Heart left ventricle (tissue), 16 donors: Measurements from ENCODE around the gene CHTF8. TPM values are rescaled to one million over a fixed set of nuclear protein-coding genes. Genes with fewer than 3 reads are reported as not detected.
A peak's percentile ranks its signal among the peaks of the same experiment; 100 is the strongest.
"Not testable (repeated sequence)": the region's sequence is repeated elsewhere in the genome, so short reads cannot be mapped to it uniquely, and the experiment has no call there.

Source experiments
- ATAC-seq, 4 donors: fragments of 200-7000 bp; cut with Tn5 transposase; one replicate each; pipeline ENCODE4 v1.9.1; 2020 to 2022; ENCODE audit warnings: moderate library complexity in 4 of 4, mild to moderate bottlenecking in 3 of 4, moderate number of reproducible peaks in 1 of 4
- DNase-seq, 5 donors: peaks; one replicate each; pipeline ENCODE4 v3.0.0-alpha.2; 2020
- H3K27ac ChIP-seq, 12 donors: fragments of 200-600 bp; sonication (generic) in 4 of 12; one replicate each; pipeline versions ENCODE4 v1.5.0 to v1.8.0; 2016 to 2022; ENCODE audit warnings: mild to moderate bottlenecking in 2 of 12
- H3K27me3 ChIP-seq, 9 donors: fragments of 200-600 bp; sonication (generic) in 2 of 9; one replicate each; pipeline versions ENCODE4 v1.5.1 to v1.8.0; 2016 to 2022; ENCODE audit warnings: mild to moderate bottlenecking in 3 of 9
- H3K36me3 ChIP-seq, 9 donors: fragments of 200-600 bp; sonication (generic) in 2 of 9; one replicate each; pipeline versions ENCODE4 v1.5.0 to v1.8.0; 2018 to 2022; ENCODE audit warnings: mild to moderate bottlenecking in 2 of 9
- H3K4me1 ChIP-seq, 12 donors: fragments of 200-600 bp; sonication (generic) in 4 of 12; one replicate each; pipeline versions ENCODE4 v1.5.0 to v1.8.0; 2016 to 2022; ENCODE audit warnings: mild to moderate bottlenecking in 3 of 12
- H3K4me3 ChIP-seq, 12 donors: fragments of 200-600 bp; sonication (generic) in 4 of 12; one replicate each; pipeline versions ENCODE4 v1.5.0 to v1.8.0; 2017 to 2022; ENCODE audit warnings: mild to moderate bottlenecking in 9 of 12, moderate library complexity in 4 of 12
- H3K9me3 ChIP-seq, 12 donors: fragments of 200-600 bp; sonication (generic) in 4 of 12; one replicate each; pipeline versions ENCODE4 v1.5.0 to v1.8.0; 2016 to 2022; ENCODE audit warnings: mild to moderate bottlenecking in 1 of 12
- CTCF ChIP-seq, 12 donors: fragments of 200-600 bp; sonication (generic) in 4 of 12; IDR thresholded peaks; one replicate each; pipeline versions ENCODE4 v1.5.0 to v1.8.0; 2018 to 2022; ENCODE audit warnings: antibody characterized with exemption in 12 of 12, mild to moderate bottlenecking in 5 of 12
- POLR2A ChIP-seq, 2 donors: fragments of 450-650 bp; IDR thresholded peaks; one replicate each; pipeline ENCODE4 v1.6.1; 2017; ENCODE audit warnings: antibody characterized with exemption in 2 of 2, mild to moderate bottlenecking in 2 of 2, moderate library complexity in 2 of 2
- WGBS, 4 donors: extraction: QIAGEN DNeasy Blood & Tissue Kit in 2 of 4; methylation state at CpG; one replicate each; pipeline versions ENCODE4 v1.1.5 to v1.1.7; 2013 to 2018; 5-methylcytosine and 5-hydroxymethylcytosine counted together
- intact Hi-C, 10 donors: fragments of 100-400 bp; cut with DNase I; formaldehyde crosslinking; loops; one replicate each; pipeline versions ENCODE4 v1.11.1 to v1.14.2; 2022
- polyA plus RNA-seq, 2 donors: library from polyadenylated mRNA; stranded (reverse); fragments of 200-250 nt; gene quantifications; one replicate each; pipeline ENCODE4 v1.2.3, GENCODE V29; 2013
- total RNA-seq, 9 donors: library from RNA; depleted of rRNA in 2 of 9; stranded (reverse); fragments of >200 nt in 2 of 9; fragmentation: NEBNext Ultra II Directional in 3 of 9; extraction: Animal tissue kit (Norgen Biotek cat#: 25700) in 3 of 9; gene quantifications; one replicate each; pipeline versions ENCODE4 v1.1.0 to v1.2.4, GENCODE V29; 2016 to 2023
- donor health status: ischemic (EF 13 %, LVEDD 7.1; RV severe dilation, severe dysfunction).
- donor health status: healthy with polysubstance abuse.
- donor health status: DM: no; HTN: yes; CAD: no.
- donor health status: DM: no; HTN: no; CAD: no.
- donor health status: ischemic (EF 25% LVEDD 6.9; RV normal size, moderate dysfunction).
- donor health status: ischemic (EF 25% LVEDD 5.7; RV mildly dilated, moderate dysfunction).
- donor health status: healthy.
- donor health status: DM: yes; HTN: yes; CAD: no.
- donor health status: ischemic (EF 35%, LVEDD 5.7; RV mildly dilated, moderate dysfunction).
- donor health status: nonischemic (EF 11% LVEDD 7.7; RV severe dilation, severe dysfunction).
- donor health status: DM: yes; HTN: yes; CAD: no.
- donor health status: PGD.
- donor health status: ischemic (EF 29% LVEDD 5.4; RV normal size, mild dysfunction).
- donor health status: nonischemic (EF 23%, LVEDD 6.1; RV moderate dilation, normal function).

CHTF8 gene
- total and polyA plus RNA-seq, 11 donors, result 18.7 to 79.7 (median 53.2) TPM

DNA sequence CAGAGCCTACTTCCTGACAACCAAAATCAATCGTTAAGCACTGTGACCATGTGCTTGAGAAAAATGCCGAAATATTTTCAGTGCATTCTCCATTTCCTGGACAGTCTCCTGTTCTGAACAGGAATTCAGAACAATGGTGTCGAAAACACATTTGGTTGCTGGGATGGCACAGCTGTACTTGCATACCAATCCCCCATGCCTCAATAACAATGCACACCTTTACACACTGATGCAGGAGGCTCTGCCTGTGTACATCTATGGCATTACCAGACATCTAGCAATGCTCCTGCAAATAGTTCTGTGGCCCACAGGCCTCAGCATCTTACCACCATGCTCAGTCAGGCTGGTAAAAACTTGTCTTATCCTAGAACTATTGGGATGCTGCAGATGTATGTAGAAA, 6.2 kb downstream of the CHTF8 start:
- Histone ChIP-seq H3K9me3 (no peaks in the 10 kb centered on the region), H3K4me1 (peaks cover 0 to 29% (median 12%) of the 10 kb centered on the region in 12 donors), H3K36me3 (peaks cover 0 to 33% (median 7%) of the 10 kb centered on the region in 9 donors), H3K27ac (no peak overlapping the region), H3K4me3 (no peak overlapping the region), H3K27me3 (no peaks in the 10 kb centered on the region)
- intact Hi-C loops, result loop anchor here in 5 of 10 donors (5.0 to 10.0 kb wide), 4 partner anchors 421 to 601 kb away; partner anchors contain the start of gene ZFP90 (in 1 of the 5)
- no peak for ATAC-seq
- WGBS, 4 donors, result 59 to 69% (median 63%) methylated on average over 3 of the region's 3 CpGs
- TF ChIP-seq CTCF (IDR thresholded peaks at IDR 0.05), result no peak
- TF ChIP-seq POLR2A (IDR thresholded peaks at IDR 0.05), result no peak
- no peak for DNase-seq

- not testable (repeated sequence) for ATAC-seq, H3K27ac ChIP-seq, H3K27me3 ChIP-seq, H3K4me3 ChIP-seq, H3K9me3 ChIP-seq, DNase-seq
- intact Hi-C loops, result loop anchor here (1.0 to 10.0 kb wide), 9 partner anchors 222 to 600 kb away; partner anchors contain the start of gene ZFP90 (in 1 of the 10)
- 95 to 97% (median 96%) methylated on average over 14 of the region's 14 CpGs for WGBS, 4 donors
- Histone ChIP-seq H3K36me3 (peaks cover 0 to 45% (median 19%) of the 10 kb centered on the region in 9 donors), H3K4me1 (peaks cover 0 to 17% (median 4%) of the 10 kb centered on the region in 12 donors)
These were observed 7.4 kb downstream of the CHTF8 start for GRCh38 chr16:69124961-69125360.

DNA sequence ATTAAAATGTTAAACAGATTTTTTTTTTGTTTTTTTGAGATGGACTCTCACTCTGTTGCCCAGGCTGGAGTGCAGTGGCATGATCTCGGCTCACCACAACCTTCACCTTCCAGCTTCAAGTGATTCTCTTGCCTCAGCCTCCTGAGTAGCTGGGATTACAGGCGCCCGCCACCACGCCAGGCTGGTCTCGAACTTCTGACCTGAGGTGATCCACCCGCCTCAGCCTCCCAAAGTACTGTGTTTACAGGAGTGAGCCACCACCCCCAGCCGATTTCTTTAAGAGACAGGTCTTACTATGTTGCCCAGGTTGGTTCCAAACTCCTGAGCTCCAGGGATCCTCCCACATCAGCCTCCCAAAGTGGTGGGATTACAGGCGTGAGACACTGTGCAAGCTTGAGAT, 8.0 kb downstream of the CHTF8 start:
- DNase-seq, H3K27me3 ChIP-seq, H3K27ac ChIP-seq, H3K9me3 ChIP-seq, H3K4me3 ChIP-seq, ATAC-seq: not testable (repeated sequence)
- intact Hi-C loops, result loop anchor here (1.0 to 10.0 kb wide), 9 partner anchors 222 to 600 kb away; partner anchors contain the start of gene ZFP90 (in 1 of the 10)
- peaks cover 0 to 51% (median 25%) of the 10 kb centered on the region in 9 donors for H3K36me3 ChIP-seq
- 92 to 94% (median 92%) methylated on average over 8 of the region's 8 CpGs for WGBS, 4 donors
- H3K4me1 ChIP-seq, result peaks cover 0 to 17% (median 3%) of the 10 kb centered on the region in 12 donors

DNA sequence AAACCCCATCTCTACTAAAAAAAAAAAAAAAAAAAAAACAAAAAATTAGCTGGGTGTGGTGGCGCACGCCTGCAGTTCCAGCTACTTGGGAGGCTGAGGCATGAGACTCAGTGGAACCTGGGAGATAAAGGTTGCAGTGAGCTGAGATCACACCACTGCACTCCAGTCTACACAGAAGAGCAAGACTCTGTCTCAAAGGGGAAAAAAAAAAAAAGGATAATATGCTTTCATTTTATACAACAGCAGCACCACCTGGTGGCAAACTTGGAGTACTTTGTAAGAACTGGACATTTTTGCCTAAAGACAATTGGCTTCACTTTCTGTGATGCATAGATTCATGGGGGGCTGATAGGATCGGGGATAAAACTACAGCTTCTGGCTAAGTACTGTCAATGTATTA, 8.5 kb downstream of the CHTF8 start:
- intact Hi-C loops, result loop anchor here (1.0 to 10.0 kb wide), 9 partner anchors 221 to 599 kb away; partner anchors contain the start of gene ZFP90 (in 1 of the 10)
- DNase-seq (peak in 3 of 5 donors; percentile 44 to 67 (median 51)), ATAC-seq (peak in 2 of 4 donors; percentile 41 to 45)
- H3K27ac ChIP-seq, result no peak overlapping the region
- peaks cover 0 to 56% (median 30%) of the 10 kb centered on the region in 9 donors for H3K36me3 ChIP-seq
- WGBS, 4 donors, result 81 to 89% (median 84%) methylated on average over 3 of the region's 3 CpGs
- H3K4me3 ChIP-seq, result no peak overlapping the region
- H3K27me3 ChIP-seq, result no peaks in the 10 kb centered on the region
- peaks cover 0 to 19% (median 5%) of the 10 kb centered on the region in 12 donors for H3K4me1 ChIP-seq
- TF ChIP-seq CTCF (IDR thresholded peaks at IDR 0.05) (peak; percentile 54 to 79 (median 71)), POLR2A (IDR thresholded peaks at IDR 0.05) (no peak)
- H3K9me3 ChIP-seq, result no peaks in the 10 kb centered on the region

DNA sequence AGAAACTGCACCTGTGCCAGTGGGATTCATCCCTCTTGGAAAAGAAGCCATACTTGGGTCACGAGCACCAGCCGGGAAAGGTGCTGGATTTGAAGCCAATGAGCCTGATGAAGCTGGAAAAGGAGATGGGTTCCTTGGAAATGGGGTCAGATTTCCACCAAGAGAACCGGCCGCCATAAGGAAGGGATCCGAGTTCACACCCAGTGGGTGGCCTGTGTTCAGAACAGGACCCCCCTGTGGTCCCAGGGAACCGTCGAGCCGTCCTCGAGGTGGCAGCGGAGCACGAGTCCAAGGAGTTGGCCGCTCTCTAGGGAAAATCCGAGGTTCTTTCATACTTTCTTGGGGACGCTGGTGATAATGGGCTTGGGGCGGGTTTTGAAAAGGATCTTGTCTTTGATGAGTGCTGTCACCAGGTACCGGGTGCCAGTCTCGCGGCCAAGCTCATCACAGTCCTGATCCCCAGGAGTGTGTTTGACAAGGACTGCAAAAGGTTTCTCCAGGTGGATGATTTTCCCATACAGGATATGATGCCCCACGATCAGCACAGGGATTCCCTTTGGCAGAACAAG, 12.2 kb downstream of the CHTF8 start:
- Histone ChIP-seq H3K9me3 (no peaks in the 10 kb centered on the region), H3K27ac (no peak overlapping the region), H3K4me1 (peaks cover 0 to 38% (median 19%) of the 10 kb centered on the region in 12 donors), H3K36me3 (peaks cover 0 to 69% (median 44%) of the 10 kb centered on the region in 9 donors), H3K4me3 (no peak overlapping the region), H3K27me3 (no peaks in the 10 kb centered on the region)
- DNase-seq (no peak), ATAC-seq (no peak)
- WGBS, 4 donors, result 94 to 98% (median 96%) methylated on average over 19 of the region's 19 CpGs
- no peak for TF ChIP-seq POLR2A (IDR thresholded peaks at IDR 0.05)
- TF ChIP-seq CTCF (IDR thresholded peaks at IDR 0.05), result no peak
- intact Hi-C loops, result loop anchor here in 9 of 10 donors (5.0 to 10.0 kb wide), 6 partner anchors 218 to 595 kb away; partner anchors contain the start of gene ZFP90 (in 1 of the 9)
